A549 (cell line): ENCODE results near the gene NR5A2. TPM values are rescaled to one million over a fixed set of nuclear protein-coding genes. Genes with fewer than 3 reads are reported as not detected.

Experiments used
- ATAC-seq, 2 experiments: fragments of 200-7000 bp in 1 of 2; fragments of >200 bp in 1 of 2; cut with Nextera tagmentation in 1 of 2; cut with Tn5 transposase in 1 of 2; 3 replicates each; pipeline versions ENCODE4 v1.8.0 to v1.9.1; 2018 to 2020; ENCODE audit warnings: mild to moderate bottlenecking in 1 of 2, moderate library complexity in 1 of 2
- CTCF ChIA-PET: fragments of 300-600 bp; sonication (Branson Sonifier 250); formaldehyde crosslinking; extraction: SDS; loops from one replicate; lab custom pipeline; 2021; ENCODE audit warnings: antibody characterized with exemption, inconsistent platforms; lab: Yijun Ruan, JAX
- POLR2A ChIA-PET: fragments of 350-600 bp; formaldehyde crosslinking; extraction: SDS; loops from one replicate; lab custom pipeline; 2021; ENCODE audit warnings: antibody characterized with exemption, inconsistent platforms; lab: Yijun Ruan, JAX
- DNase-seq, 2 experiments: peaks; one replicate each; pipeline versions ENCODE4 v3.0.0 to v3.0.0-alpha.2; 2011 to 2016; ENCODE audit warnings: low read depth in 1 of 2, low spot score in 1 of 2
- FAIRE-seq: peaks from 2 replicates; lab custom pipeline; 2011; peaks lifted over from hg19 to GRCh38; lab: Jason Lieb, UNC
- H3K27ac ChIP-seq, 2 experiments: fragments of >200 bp; sonication (Bioruptor Twin); formaldehyde crosslinking; 3 replicates each; pipeline ENCODE4 v1.5.1; 2016 to 2017
- H3K4me1 ChIP-seq: fragments of >200 bp; sonication (Bioruptor Twin); formaldehyde crosslinking; 3 replicates; pipeline ENCODE4 v1.6.1; 2016
- H3K4me2 ChIP-seq: fragments of >200 bp; sonication (Bioruptor Twin); formaldehyde crosslinking; 3 replicates; pipeline ENCODE4 v1.6.1; 2016
- H3K4me3 ChIP-seq: fragments of >200 bp; sonication (Bioruptor Twin); formaldehyde crosslinking; 3 replicates; pipeline ENCODE4 v1.5.1; 2016
- H3K9me3 ChIP-seq: fragments of >200 bp; sonication (Bioruptor Twin); formaldehyde crosslinking; 3 replicates; pipeline ENCODE4 v1.6.1; 2016
- CEBPB ChIP-seq, 2 experiments: fragments of >200 bp in 1 of 2; sonication (Bioruptor Twin) in 1 of 2; formaldehyde crosslinking in 1 of 2; IDR thresholded peaks; 2 replicates each; pipeline ENCODE4 v1.6.1; 2012 to 2016
- E2F6 ChIP-seq: IDR thresholded peaks from 2 replicates; pipeline ENCODE4 v1.6.1; 2012; ENCODE audit warnings: low read depth, borderline replicate concordance
- FOSL2 ChIP-seq, 2 experiments: fragments of 450-650 bp in 1 of 2; fragments of >200 bp in 1 of 2; sonication (Bioruptor Twin) in 1 of 2; formaldehyde crosslinking; IDR thresholded peaks; 2 replicates each; pipeline versions ENCODE4 v1.5.0 to v1.6.1; 2016 to 2020; ENCODE audit warnings: mild to moderate bottlenecking in 1 of 2, moderate library complexity in 1 of 2
- GATA3 ChIP-seq: IDR thresholded peaks from 2 replicates; pipeline ENCODE4 v1.6.1; 2012; ENCODE audit warnings: borderline replicate concordance
- HEYL ChIP-seq: fragments of 250-450 bp; sonication (Bioruptor Pico); IDR thresholded peaks from 2 replicates; pipeline ENCODE4 v1.8.0; 2021; ENCODE audit warnings: mild to moderate bottlenecking, moderate library complexity
- HOXA7 ChIP-seq: fragments of 250-450 bp; sonication (Bioruptor Pico); IDR thresholded peaks from 2 replicates; pipeline ENCODE4 v1.5.0; 2020; ENCODE audit warnings: mild to moderate bottlenecking, moderate library complexity
- HOXB13 ChIP-seq: fragments of 250-450 bp; sonication (Bioruptor Pico); IDR thresholded peaks from 2 replicates; pipeline ENCODE4 v1.5.0; 2020; ENCODE audit warnings: low read depth, mild to moderate bottlenecking, moderate library complexity
- JUNB ChIP-seq: fragments of >200 bp; sonication (Bioruptor Twin); formaldehyde crosslinking; IDR thresholded peaks from 2 replicates; pipeline ENCODE4 v1.6.1; 2016
- KDM5A ChIP-seq: fragments of 200-600 bp; sonication (generic); IDR thresholded peaks from 2 replicates; pipeline ENCODE4 v1.6.1; 2016; ENCODE audit warnings: antibody characterized with exemption, mild to moderate bottlenecking
- MAFK ChIP-seq: fragments of 450-650 bp; IDR thresholded peaks from 2 replicates; pipeline ENCODE4 v1.6.1; 2014; ENCODE audit not compliant: partially characterized antibody
- MAX ChIP-seq: IDR thresholded peaks from 2 replicates; pipeline ENCODE4 v1.6.1; 2012
- MYC ChIP-seq: IDR thresholded peaks from 2 replicates; pipeline ENCODE4 v1.6.1; 2012; ENCODE audit warnings: mild to moderate bottlenecking, inconsistent platforms, low read length, improper control_type of control experiment, borderline replicate concordance
- NFE2L2 ChIP-seq: fragments of 150-350 bp; conservative IDR thresholded peaks from 2 replicates; pipeline ENCODE4 v1.6.1; 2014; ENCODE audit warnings: low read length
- NR3C1 ChIP-seq: fragments of >200 bp; sonication (Bioruptor Twin); formaldehyde crosslinking; IDR thresholded peaks from 3 replicates; pipeline ENCODE4 v1.6.1; 2017
- RARB ChIP-seq: fragments of 250-450 bp; sonication (Bioruptor Pico); IDR thresholded peaks from 2 replicates; pipeline ENCODE4 v1.8.0; 2021; ENCODE audit warnings: mild to moderate bottlenecking, moderate library complexity
- RCOR1 ChIP-seq: fragments of 150-350 bp; IDR thresholded peaks from 2 replicates; pipeline ENCODE4 v1.6.1; 2014; ENCODE audit warnings: antibody characterized with exemption, low read length, low read depth
- SREBF2 ChIP-seq: fragments of 450-650 bp; IDR thresholded peaks from 2 replicates; pipeline ENCODE4 v1.6.1; 2014; ENCODE audit warnings: mild to moderate bottlenecking, moderate library complexity
- TFCP2L1 ChIP-seq: fragments of 250-450 bp; sonication (Bioruptor Pico); IDR thresholded peaks from 2 replicates; pipeline ENCODE4 v1.5.0; 2021; ENCODE audit warnings: mild to moderate bottlenecking
- USF2 ChIP-seq: fragments of 450-650 bp; IDR thresholded peaks from 2 replicates; pipeline ENCODE4 v1.6.1; 2014; ENCODE audit warnings: antibody characterized with exemption
- ZFP36 ChIP-seq: fragments of 450-650 bp; IDR thresholded peaks from 2 replicates; pipeline ENCODE4 v1.6.1; 2014; ENCODE audit warnings: borderline replicate concordance; ENCODE audit not compliant: partially characterized antibody
- WGBS: methylation state at CpG from one replicate; pipeline ENCODE4 v1.1.6; 2017; ENCODE audit errors: missing lambda C conversion rate; 5-methylcytosine and 5-hydroxymethylcytosine counted together
- polyA plus RNA-seq, 4 experiments: library from polyadenylated mRNA; depleted of rRNA in 3 of 4; stranded (reverse); fragments of >200 nt; fragmentation: RNase III in 1 of 4; extraction: RNeasy Plus Mini Kit Qiagen cat#74134 plus additional on column Dnase treatment in 1 of 4; gene quantifications; 2 replicates in 3 of 4; 3 replicates in 1 of 4; pipeline ENCODE4 v1.2.3, GENCODE V29; 2011 to 2017

NR5A2 gene
- polyA plus RNA-seq, 2 of the 4 experiments (the other 2 are of a cell fraction): 12.0 to 24.1 TPM

- no peak for DNase-seq
- no peak overlapping the region for H3K27ac ChIP-seq
- H3K4me1 ChIP-seq: peaks cover 19% of the 10 kb centered on the region
- no peaks in the 10 kb centered on the region for H3K9me3 ChIP-seq
- H3K4me3 ChIP-seq: no peak overlapping the region
- TF ChIP-seq RCOR1: no peak
- no peak for TF ChIP-seq E2F6
- TF ChIP-seq SREBF2: no peak
- no peak for TF ChIP-seq KDM5A
- TF ChIP-seq HEYL (CRISPR knock-in tag): no peak
- no peak for TF ChIP-seq FOSL2 (IDR thresholded peaks at IDR 0.05)
- TF ChIP-seq FOSL2 (CRISPR knock-in tag; IDR thresholded peaks at IDR 0.05): no peak
- TF ChIP-seq RARB (CRISPR knock-in tag): no peak
- no peak for TF ChIP-seq USF2
- no peak for TF ChIP-seq NFE2L2
- TF ChIP-seq TFCP2L1 (CRISPR knock-in tag): no peak
- TF ChIP-seq, all 56 proteins: peak for 0
- FAIRE-seq: no peak
- ChIA-PET CTCF (interaction anchor here (1.8 kb wide), 1 partner anchor 14 kb away, joined by 4 read pairs; no protein-coding TSS in a partner anchor), POLR2A (no interaction called here)
- WGBS: 91% methylated on average over 7 of the region's 7 CpGs
- ATAC-seq: no peak
- H3K4me2 ChIP-seq: no peak overlapping the region
These were observed 141.4 kb downstream of the NR5A2 start for GRCh38 chr1:200168926-200169325.

- no peak for DNase-seq
These were observed 144.8 kb downstream of the NR5A2 start for GRCh38 chr1:200172311-200172710.

GRCh38 chr1:200173097-200173618, 145.6 kb downstream of the NR5A2 start:
- H3K4me3 ChIP-seq: no peak overlapping the region
- DNase-seq: no peak
- ChIA-PET CTCF (no interaction called here), POLR2A (no interaction called here)
- H3K4me2 ChIP-seq: peak overlapping the region; percentile 41
- H3K9me3 ChIP-seq: no peaks in the 10 kb centered on the region
- ATAC-seq: no peak; a peak in 1 of 6 replicates
- TF ChIP-seq RCOR1: no peak
- TF ChIP-seq JUNB: no peak
- TF ChIP-seq KDM5A: no peak
- no peak for TF ChIP-seq HOXA7 (CRISPR knock-in tag)
- TF ChIP-seq CEBPB (IDR thresholded peaks at IDR 0.05): no peak
- TF ChIP-seq NR3C1: no peak
- TF ChIP-seq MYC: no peak
- no peak for TF ChIP-seq RARB (CRISPR knock-in tag)
- no peak for TF ChIP-seq E2F6
- no peak for TF ChIP-seq HOXB13 (CRISPR knock-in tag)
- no peak for TF ChIP-seq ZFP36
- 78% methylated on average over 2 of the region's 2 CpGs for WGBS
- peaks cover 19% of the 10 kb centered on the region for H3K4me1 ChIP-seq
- peak overlapping the region in 1 of 2 experiments; percentile 18; a peak in 1 of 6 replicates for H3K27ac ChIP-seq
- FAIRE-seq: no peak

More at GRCh38 chr1:200172311-200172710, 144.8 kb downstream of the NR5A2 start:
- 26% methylated on average over 4 of the region's 4 CpGs for WGBS
- Histone ChIP-seq H3K4me2 (peak overlapping the region; percentile 41), H3K27ac (peak overlapping the region in 1 of 2 experiments; percentile 18; a peak in 1 of 6 replicates), H3K9me3 (no peaks in the 10 kb centered on the region), H3K4me1 (peaks cover 19% of the 10 kb centered on the region), H3K4me3 (no peak overlapping the region)
- no peak; a peak in 2 of 6 replicates for ATAC-seq
- peak; percentile 76 for FAIRE-seq
- ChIA-PET CTCF (no interaction called here), POLR2A (no interaction called here)
- TF ChIP-seq GATA3 (0 out of 2 replicates have a peak, but pooled peaks have one; percentile 20), MAX (peak; percentile 11; the same call in 1 of the 2 replicates), MAFK (no peak)
